Fibroblast of skin of left biceps (primary cell): ENCODE results near the gene OTX2.

ENCODE experiments used
- DNase-seq, 2 experiments: peaks; one replicate each; pipeline ENCODE4 v3.0.0-alpha.2; 2013; ENCODE audit warnings: low read depth in 2 of 2

Gene OTX2

GRCh38 chr14:56810147-56810719, at the start of gene OTX2:
Gene OTX2, minus strand, starts transcription at chr14:56810479. Its CDS starts 5,023 bp downstream, at chr14:56805456.
- no peak for DNase-seq

- DNase-seq, result no peak
These were observed 48.1 kb upstream of the OTX2 start for GRCh38 chr14:56858422-56858821.

- no peak for DNase-seq
These were observed 46.9 kb upstream of the OTX2 start for GRCh38 chr14:56857216-56857615.

GRCh38 chr14:56855891-56856461, 45.7 kb upstream of the OTX2 start:
- DNase-seq, result no peak

- DNase-seq, result no peak
These were observed 44.0 kb upstream of the OTX2 start for GRCh38 chr14:56854325-56854724.

GRCh38 chr14:56846970-56847930, 37.0 kb upstream of the OTX2 start:
- DNase-seq, result no peak

GRCh38 chr14:56844406-56845002, 34.2 kb upstream of the OTX2 start:
- no peak for DNase-seq

GRCh38 chr14:56841611-56842010, 31.3 kb upstream of the OTX2 start:
- DNase-seq, result no peak

- no peak for DNase-seq
These were observed 29.9 kb upstream of the OTX2 start for GRCh38 chr14:56840221-56840620.

GRCh38 chr14:56829151-56829550, 18.9 kb upstream of the OTX2 start:
- DNase-seq, result no peak

- no peak for DNase-seq
These were observed 15.9 kb upstream of the OTX2 start for GRCh38 chr14:56826214-56826613.

GRCh38 chr14:56821805-56822610, 11.7 kb upstream of the OTX2 start:
- DNase-seq, result no peak

- no peak for DNase-seq
These were observed 10.9 kb upstream of the OTX2 start for GRCh38 chr14:56821177-56821576.

- no peak for DNase-seq
These were observed 7.2 kb upstream of the OTX2 start for GRCh38 chr14:56817396-56817921.

- no peak for DNase-seq
These were observed 6.5 kb upstream of the OTX2 start for GRCh38 chr14:56816574-56817391.

GRCh38 chr14:56815745-56816144, 5.5 kb upstream of the OTX2 start:
- no peak for DNase-seq

GRCh38 chr14:56814969-56815700, 4.9 kb upstream of the OTX2 start:
- no peak for DNase-seq

- DNase-seq, result no peak
These were observed 4.3 kb upstream of the OTX2 start for GRCh38 chr14:56814519-56814959.

- DNase-seq, result no peak
These were observed 2.9 kb upstream of the OTX2 start for GRCh38 chr14:56813143-56813551.
